ENCODE results near the gene ARID1B. TPM values are rescaled to one million over a fixed set of nuclear protein-coding genes. Genes with fewer than 3 reads are reported as not detected.

ARID1B gene
- total RNA-seq, 6 experiments from 2014 or later, result 32.5 to 44.3 (median 36.5) TPM

GRCh38 chr6:157049133-157049532 is 272.0 kb downstream of the ARID1B start:
- H3K36me3 Mint-ChIP-seq (ENCODE audit: low read depth), result no peaks in the 10 kb centered on the region
- H3K9me3 Mint-ChIP-seq, result no peaks in the 10 kb centered on the region
- H3K27me3 Mint-ChIP-seq (ENCODE audit: insufficient read depth), result no peaks in the 10 kb centered on the region; the same call in 1 of the 2 replicates
- no peak for TF ChIP-seq CTCF (IDR thresholded peaks at IDR 0.05)
- DNase-seq, result no peak
- H3K27ac Mint-ChIP-seq, result 0 out of 2 replicates have a peak overlapping the region, but pooled peaks have one; percentile 11
- H3K4me1 Mint-ChIP-seq (ENCODE audit: low read depth), result peaks cover 33% of the 10 kb centered on the region
- no peak overlapping the region for H3K4me3 Mint-ChIP-seq

- no peak for DNase-seq
- no peaks in the 10 kb centered on the region; the same call in 1 of the 2 replicates for H3K27me3 Mint-ChIP-seq (ENCODE audit: insufficient read depth)
- no peaks in the 10 kb centered on the region for H3K9me3 Mint-ChIP-seq
- H3K36me3 Mint-ChIP-seq (ENCODE audit: low read depth), result peaks cover 2% of the 10 kb centered on the region
- no peak overlapping the region for H3K4me3 Mint-ChIP-seq
- no peak for TF ChIP-seq CTCF (IDR thresholded peaks at IDR 0.05)
- no peak overlapping the region for H3K27ac Mint-ChIP-seq
- H3K4me1 Mint-ChIP-seq (ENCODE audit: low read depth), result peaks cover 17% of the 10 kb centered on the region
Measured at GRCh38 chr6:157050537-157051265, 273.5 kb downstream of the ARID1B start.

DNA sequence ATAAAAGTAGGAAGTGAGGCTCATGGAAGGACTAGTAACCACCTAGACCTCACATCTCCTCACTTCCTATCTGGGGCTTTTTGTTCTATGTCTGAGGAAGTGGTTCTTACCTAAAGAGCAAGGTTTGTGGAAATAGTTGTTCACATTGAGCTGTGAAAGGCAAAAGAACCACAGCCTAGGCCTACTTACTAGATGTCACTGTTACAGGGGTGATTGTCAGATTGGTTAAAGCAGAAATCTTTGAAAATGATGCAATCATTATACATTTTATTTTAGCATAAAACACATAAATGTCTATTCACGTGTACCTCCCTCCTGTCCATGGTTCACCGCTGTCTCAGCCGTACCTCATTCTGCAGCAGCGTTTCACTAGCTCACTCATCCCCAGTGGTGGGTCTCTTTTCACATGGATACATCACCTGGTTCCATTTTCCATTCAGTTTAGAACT is 277.4 kb downstream of the ARID1B start:
- H3K27ac Mint-ChIP-seq, result no peak overlapping the region

GRCh38 chr6:157055863-157056262 is 278.7 kb downstream of the ARID1B start:
- Mint-ChIP-seq H3K4me3 (no peak overlapping the region), H3K36me3 (ENCODE audit: low read depth) (peaks cover 7% of the 10 kb centered on the region)

More for the DNA sequence above, 277.4 kb downstream of the ARID1B start:
- H3K4me1 Mint-ChIP-seq (ENCODE audit: low read depth), result peaks cover 10% of the 10 kb centered on the region
- H3K27me3 Mint-ChIP-seq (ENCODE audit: insufficient read depth), result peaks cover 1% of the 10 kb centered on the region
- H3K9me3 Mint-ChIP-seq, result no peaks in the 10 kb centered on the region
- no peak for DNase-seq
- H3K4me3 Mint-ChIP-seq, result no peak overlapping the region
- no peak for TF ChIP-seq CTCF (IDR thresholded peaks at IDR 0.05)
- peaks cover 7% of the 10 kb centered on the region for H3K36me3 Mint-ChIP-seq (ENCODE audit: low read depth)

GRCh38 chr6:157056275-157056674 is 279.1 kb downstream of the ARID1B start:
- no peak overlapping the region for H3K4me3 Mint-ChIP-seq
- TF ChIP-seq CTCF (IDR thresholded peaks at IDR 0.05), result no peak

More at GRCh38 chr6:157055863-157056262, 278.7 kb downstream of the ARID1B start:
- Mint-ChIP-seq H3K9me3 (no peaks in the 10 kb centered on the region), H3K4me1 (ENCODE audit: low read depth) (peaks cover 11% of the 10 kb centered on the region), H3K27ac (no peak overlapping the region), H3K27me3 (ENCODE audit: insufficient read depth) (peaks cover 1% of the 10 kb centered on the region)
- TF ChIP-seq CTCF (IDR thresholded peaks at IDR 0.05), result no peak
- no peak for DNase-seq

More at GRCh38 chr6:157056275-157056674, 279.1 kb downstream of the ARID1B start:
- Mint-ChIP-seq H3K9me3 (no peaks in the 10 kb centered on the region), H3K4me1 (ENCODE audit: low read depth) (peaks cover 11% of the 10 kb centered on the region), H3K36me3 (ENCODE audit: low read depth) (peaks cover 7% of the 10 kb centered on the region), H3K27me3 (ENCODE audit: insufficient read depth) (peaks cover 1% of the 10 kb centered on the region; the same call in 1 of the 2 replicates), H3K27ac (no peak overlapping the region)
- DNase-seq, result no peak
